Liver (tissue), 3 donors: ENCODE results near the gene FLNA.

ENCODE experiments used
- EGR1 ChIP-seq, 2 donors: IDR thresholded peaks; 2 replicates each; pipeline ENCODE4 v1.6.1; 2016 to 2018; ENCODE audit warnings: antibody characterized with exemption in 2 of 2, low read depth in 2 of 2
- FOXA1 ChIP-seq: IDR thresholded peaks from 2 replicates; pipeline ENCODE4 v1.6.1; 2016; ENCODE audit warnings: antibody characterized with exemption
- HNF4A ChIP-seq, 2 donors: conservative IDR thresholded peaks; 2 replicates each; pipeline ENCODE4 v1.6.1; 2016; ENCODE audit warnings: antibody characterized with exemption in 2 of 2, mild to moderate bottlenecking in 2 of 2
- JUND ChIP-seq, 2 donors: IDR thresholded peaks; 2 replicates each; pipeline ENCODE4 v1.6.1; 2016; ENCODE audit warnings: antibody characterized with exemption in 2 of 2
- NR2F2 ChIP-seq: IDR thresholded peaks from 2 replicates; pipeline ENCODE4 v1.6.1; 2016; ENCODE audit warnings: antibody characterized with exemption
- RAD21 ChIP-seq, 2 donors: IDR thresholded peaks; 2 replicates each; pipeline ENCODE4 v1.6.1; 2016; ENCODE audit warnings: antibody characterized with exemption in 2 of 2, mild to moderate bottlenecking in 2 of 2
- SP1 ChIP-seq: IDR thresholded peaks from 2 replicates; pipeline ENCODE4 v1.6.1; 2018; ENCODE audit warnings: antibody characterized with exemption, mild to moderate bottlenecking
- TAF1 ChIP-seq: conservative IDR thresholded peaks from 2 replicates; pipeline ENCODE4 v1.6.1; 2016; ENCODE audit warnings: antibody characterized with exemption, mild to moderate bottlenecking
- YY1 ChIP-seq: IDR thresholded peaks from 2 replicates; pipeline ENCODE4 v1.6.1; 2016; ENCODE audit warnings: antibody characterized with exemption, mild to moderate bottlenecking
- TF ChIP-seq, protein P1 (sequence below): fragments of 150-350 bp; IDR thresholded peaks from 2 replicates; pipeline ENCODE4 v1.5.1; 2017; ENCODE audit warnings: improper control_type of control experiment, low read depth, low read length; ENCODE audit not compliant: missing input control
- TF ChIP-seq, protein P2 (sequence below): IDR thresholded peaks from 2 replicates; pipeline ENCODE4 v1.6.1; 2016; ENCODE audit warnings: antibody characterized with exemption
- TF ChIP-seq, protein P3 (sequence below): IDR thresholded peaks from 2 replicates; pipeline ENCODE4 v1.6.1; 2016; ENCODE audit warnings: antibody characterized with exemption, mild to moderate bottlenecking
- TF ChIP-seq, protein P4 (sequence below): IDR thresholded peaks from 2 replicates; pipeline ENCODE4 v1.6.1; 2016; ENCODE audit warnings: antibody characterized with exemption
- TF ChIP-seq, protein P5 (sequence below): IDR thresholded peaks from 2 replicates; pipeline ENCODE4 v1.6.1; 2016; ENCODE audit warnings: antibody characterized with exemption
- donor health status: healthy.
- donor health status: healthy.

DNA sequence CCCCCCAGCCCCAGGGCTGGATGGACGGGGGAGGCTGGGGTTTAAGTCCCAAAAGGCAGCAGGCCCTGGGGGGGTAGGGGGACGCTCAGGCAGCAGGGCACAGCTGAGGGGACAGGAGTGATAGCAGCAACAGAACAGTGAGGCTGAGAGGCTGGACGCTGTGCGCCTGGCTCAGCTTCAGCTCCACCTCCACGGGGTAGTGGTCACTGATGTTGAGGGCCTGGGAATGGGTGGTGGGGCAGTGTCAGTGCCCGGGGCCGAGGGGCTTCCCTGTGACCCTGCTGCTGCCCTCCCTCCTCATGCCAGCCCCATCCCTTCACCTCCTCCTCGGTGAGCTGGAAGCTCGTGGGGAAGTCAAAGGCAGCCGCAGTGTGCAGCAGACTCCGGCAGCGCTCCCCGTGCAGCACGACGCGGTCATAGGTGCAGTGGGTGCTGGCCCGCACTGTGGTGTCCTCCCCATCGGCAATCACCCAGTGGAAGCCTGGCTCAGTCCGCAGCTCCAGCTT lies 28.2 kb upstream of the FLNA start:
- TF ChIP-seq, protein P1, sequence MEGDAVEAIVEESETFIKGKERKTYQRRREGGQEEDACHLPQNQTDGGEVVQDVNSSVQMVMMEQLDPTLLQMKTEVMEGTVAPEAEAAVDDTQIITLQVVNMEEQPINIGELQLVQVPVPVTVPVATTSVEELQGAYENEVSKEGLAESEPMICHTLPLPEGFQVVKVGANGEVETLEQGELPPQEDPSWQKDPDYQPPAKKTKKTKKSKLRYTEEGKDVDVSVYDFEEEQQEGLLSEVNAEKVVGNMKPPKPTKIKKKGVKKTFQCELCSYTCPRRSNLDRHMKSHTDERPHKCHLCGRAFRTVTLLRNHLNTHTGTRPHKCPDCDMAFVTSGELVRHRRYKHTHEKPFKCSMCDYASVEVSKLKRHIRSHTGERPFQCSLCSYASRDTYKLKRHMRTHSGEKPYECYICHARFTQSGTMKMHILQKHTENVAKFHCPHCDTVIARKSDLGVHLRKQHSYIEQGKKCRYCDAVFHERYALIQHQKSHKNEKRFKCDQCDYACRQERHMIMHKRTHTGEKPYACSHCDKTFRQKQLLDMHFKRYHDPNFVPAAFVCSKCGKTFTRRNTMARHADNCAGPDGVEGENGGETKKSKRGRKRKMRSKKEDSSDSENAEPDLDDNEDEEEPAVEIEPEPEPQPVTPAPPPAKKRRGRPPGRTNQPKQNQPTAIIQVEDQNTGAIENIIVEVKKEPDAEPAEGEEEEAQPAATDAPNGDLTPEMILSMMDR: no peak
- TF ChIP-seq JUND (IDR thresholded peaks at IDR 0.05) (no peak), SP1 (no peak), EGR1 (IDR thresholded peaks at IDR 0.05; ENCODE audit: low read depth in 2 of 2) (no peak), YY1 (no peak), FOXA1 (no peak), RAD21 (IDR thresholded peaks at IDR 0.05) (no peak), TAF1 (no peak), NR2F2 (no peak), HNF4A (conservative IDR thresholded peaks at IDR 0.05) (no peak)
- TF ChIP-seq, protein P2, sequence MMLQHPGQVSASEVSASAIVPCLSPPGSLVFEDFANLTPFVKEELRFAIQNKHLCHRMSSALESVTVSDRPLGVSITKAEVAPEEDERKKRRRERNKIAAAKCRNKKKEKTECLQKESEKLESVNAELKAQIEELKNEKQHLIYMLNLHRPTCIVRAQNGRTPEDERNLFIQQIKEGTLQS: no peak
- TF ChIP-seq, protein P3, sequence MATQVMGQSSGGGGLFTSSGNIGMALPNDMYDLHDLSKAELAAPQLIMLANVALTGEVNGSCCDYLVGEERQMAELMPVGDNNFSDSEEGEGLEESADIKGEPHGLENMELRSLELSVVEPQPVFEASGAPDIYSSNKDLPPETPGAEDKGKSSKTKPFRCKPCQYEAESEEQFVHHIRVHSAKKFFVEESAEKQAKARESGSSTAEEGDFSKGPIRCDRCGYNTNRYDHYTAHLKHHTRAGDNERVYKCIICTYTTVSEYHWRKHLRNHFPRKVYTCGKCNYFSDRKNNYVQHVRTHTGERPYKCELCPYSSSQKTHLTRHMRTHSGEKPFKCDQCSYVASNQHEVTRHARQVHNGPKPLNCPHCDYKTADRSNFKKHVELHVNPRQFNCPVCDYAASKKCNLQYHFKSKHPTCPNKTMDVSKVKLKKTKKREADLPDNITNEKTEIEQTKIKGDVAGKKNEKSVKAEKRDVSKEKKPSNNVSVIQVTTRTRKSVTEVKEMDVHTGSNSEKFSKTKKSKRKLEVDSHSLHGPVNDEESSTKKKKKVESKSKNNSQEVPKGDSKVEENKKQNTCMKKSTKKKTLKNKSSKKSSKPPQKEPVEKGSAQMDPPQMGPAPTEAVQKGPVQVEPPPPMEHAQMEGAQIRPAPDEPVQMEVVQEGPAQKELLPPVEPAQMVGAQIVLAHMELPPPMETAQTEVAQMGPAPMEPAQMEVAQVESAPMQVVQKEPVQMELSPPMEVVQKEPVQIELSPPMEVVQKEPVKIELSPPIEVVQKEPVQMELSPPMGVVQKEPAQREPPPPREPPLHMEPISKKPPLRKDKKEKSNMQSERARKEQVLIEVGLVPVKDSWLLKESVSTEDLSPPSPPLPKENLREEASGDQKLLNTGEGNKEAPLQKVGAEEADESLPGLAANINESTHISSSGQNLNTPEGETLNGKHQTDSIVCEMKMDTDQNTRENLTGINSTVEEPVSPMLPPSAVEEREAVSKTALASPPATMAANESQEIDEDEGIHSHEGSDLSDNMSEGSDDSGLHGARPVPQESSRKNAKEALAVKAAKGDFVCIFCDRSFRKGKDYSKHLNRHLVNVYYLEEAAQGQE: no peak
- TF ChIP-seq, protein P4, sequence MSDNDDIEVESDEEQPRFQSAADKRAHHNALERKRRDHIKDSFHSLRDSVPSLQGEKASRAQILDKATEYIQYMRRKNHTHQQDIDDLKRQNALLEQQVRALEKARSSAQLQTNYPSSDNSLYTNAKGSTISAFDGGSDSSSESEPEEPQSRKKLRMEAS: no peak
- TF ChIP-seq, protein P5, sequence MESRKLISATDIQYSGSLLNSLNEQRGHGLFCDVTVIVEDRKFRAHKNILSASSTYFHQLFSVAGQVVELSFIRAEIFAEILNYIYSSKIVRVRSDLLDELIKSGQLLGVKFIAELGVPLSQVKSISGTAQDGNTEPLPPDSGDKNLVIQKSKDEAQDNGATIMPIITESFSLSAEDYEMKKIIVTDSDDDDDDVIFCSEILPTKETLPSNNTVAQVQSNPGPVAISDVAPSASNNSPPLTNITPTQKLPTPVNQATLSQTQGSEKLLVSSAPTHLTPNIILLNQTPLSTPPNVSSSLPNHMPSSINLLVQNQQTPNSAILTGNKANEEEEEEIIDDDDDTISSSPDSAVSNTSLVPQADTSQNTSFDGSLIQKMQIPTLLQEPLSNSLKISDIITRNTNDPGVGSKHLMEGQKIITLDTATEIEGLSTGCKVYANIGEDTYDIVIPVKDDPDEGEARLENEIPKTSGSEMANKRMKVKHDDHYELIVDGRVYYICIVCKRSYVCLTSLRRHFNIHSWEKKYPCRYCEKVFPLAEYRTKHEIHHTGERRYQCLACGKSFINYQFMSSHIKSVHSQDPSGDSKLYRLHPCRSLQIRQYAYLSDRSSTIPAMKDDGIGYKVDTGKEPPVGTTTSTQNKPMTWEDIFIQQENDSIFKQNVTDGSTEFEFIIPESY: no peak
